DMS153 (cell line): ENCODE results near the gene NALCN.

Experiments
- DNase-seq: peaks from one replicate; lab custom pipeline; 2025; lab: John Stamatoyannopoulos, UW

Gene NALCN

DNA sequence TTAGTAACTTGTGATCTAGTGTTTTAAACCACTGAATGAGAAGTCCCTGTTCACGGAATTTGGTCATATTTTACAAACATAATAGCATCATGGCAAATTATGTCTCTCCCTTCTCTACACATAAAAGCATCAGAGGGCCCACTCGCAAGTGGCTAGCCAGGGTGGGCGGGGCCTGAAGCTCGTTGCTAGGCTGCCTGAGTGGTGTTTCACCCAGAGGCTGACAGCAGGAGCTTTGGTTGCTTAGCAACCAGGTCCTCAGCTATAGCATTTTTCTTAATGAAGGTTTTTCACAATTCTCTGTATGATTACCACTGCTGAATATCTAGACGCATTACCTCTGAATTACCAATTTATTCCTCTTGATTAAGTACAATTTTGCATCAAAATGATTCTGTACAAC lies 126.5 kb downstream of the NALCN start:
- peak; percentile 85 for DNase-seq

DNA sequence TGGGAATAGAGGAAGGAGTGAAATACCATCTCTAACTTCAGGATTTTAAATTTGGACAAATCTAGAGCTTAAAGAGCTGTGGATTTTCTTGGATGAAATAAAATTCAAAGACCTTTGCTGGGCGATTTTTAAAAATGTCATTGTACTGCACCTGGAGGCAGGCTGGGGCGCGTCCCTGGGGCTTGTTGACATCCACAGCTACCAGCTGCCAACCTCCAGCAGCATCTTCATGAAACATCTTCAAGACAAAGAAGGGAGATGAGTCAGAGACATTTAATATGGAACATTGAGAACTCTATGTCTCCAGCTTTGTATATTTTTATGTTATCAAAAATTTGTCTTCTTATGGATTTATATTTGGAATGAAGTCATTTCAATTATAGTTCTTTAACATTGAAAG lies 132.5 kb downstream of the NALCN start:
- DNase-seq: peak; percentile 22

DNA sequence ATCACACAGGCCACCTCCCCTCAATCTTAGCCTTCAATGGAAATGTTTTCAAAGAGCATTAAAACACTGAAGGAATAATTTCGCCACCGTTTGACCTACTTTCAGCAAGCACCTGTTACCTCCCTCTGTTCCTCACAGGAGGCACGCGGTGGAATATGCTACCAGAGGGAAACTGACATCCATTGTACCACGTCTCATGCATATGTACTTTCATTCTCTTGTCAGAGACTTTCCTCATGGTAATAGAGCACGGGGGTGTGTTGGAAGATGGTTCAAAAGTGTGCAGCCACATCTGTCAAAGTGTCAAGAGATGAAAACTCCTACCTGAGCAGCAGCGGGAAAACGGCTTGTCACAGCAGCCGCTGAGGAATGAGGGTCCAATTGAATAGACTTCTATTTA lies 143.4 kb downstream of the NALCN start:
- DNase-seq: no peak

GRCh38 chr13:101271681-101272245 lies 144.5 kb downstream of the NALCN start:
- no peak for DNase-seq

GRCh38 chr13:101267656-101268055 lies 148.7 kb downstream of the NALCN start:
- DNase-seq: no peak

DNA sequence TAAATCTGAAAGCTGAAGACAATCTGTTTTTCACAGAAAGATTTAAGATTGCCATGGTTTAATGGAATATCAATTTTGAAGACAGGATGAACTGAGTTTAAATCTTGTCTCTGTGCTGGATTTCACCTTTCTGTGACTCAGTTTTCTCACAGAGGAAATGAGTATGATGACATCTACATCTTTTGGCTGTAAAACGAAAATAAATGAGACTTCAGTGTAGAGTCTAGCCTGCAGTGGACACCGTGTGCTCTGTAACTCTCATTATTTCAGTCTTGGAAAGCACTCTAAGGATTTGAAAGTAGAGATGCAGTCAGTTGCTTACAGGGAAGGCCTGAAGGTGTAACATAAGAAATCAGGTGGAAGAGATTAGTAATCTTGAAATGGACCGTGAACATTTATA lies 150.4 kb downstream of the NALCN start:
- DNase-seq: no peak

DNA sequence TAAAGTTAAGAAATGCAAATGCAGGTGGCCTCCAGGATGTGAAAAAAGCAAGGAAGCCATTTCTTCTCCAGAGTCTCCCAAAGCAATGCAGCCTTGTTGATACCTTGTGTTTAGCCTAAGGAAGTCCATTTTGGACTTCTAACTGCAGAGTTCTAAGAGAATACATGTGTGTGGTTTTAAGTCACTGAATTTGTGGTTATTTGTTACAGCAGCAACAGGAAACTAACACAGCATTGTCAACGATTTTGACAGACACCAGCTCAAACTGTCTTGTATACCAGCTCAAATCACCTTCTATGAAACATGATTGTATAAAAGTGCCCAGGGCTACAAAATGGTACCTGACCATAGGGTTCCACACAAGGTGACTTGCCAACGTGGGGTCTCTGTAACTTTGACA lies 151.4 kb downstream of the NALCN start:
- no peak for DNase-seq

GRCh38 chr13:101262306-101262705 lies 154.0 kb downstream of the NALCN start:
- DNase-seq: no peak

DNA sequence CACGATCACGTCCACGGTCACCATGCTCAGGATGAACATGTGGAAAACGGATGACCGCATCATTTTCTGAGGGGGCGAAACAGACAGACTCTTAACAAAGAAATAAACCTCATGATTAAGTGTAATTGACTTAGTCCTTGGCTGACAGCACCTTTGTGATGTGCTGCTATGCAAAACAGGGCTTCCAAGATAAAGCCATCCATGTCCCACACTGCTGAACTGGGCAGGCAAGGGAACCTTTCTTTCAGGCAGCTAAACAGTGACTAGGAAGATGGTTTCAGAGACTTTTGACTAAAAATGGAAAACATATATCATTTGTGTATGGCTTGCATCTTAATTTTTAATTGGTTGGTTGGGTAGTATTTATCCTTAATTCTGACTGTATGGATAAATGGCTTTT lies 157.8 kb downstream of the NALCN start:
- DNase-seq: no peak

DNA sequence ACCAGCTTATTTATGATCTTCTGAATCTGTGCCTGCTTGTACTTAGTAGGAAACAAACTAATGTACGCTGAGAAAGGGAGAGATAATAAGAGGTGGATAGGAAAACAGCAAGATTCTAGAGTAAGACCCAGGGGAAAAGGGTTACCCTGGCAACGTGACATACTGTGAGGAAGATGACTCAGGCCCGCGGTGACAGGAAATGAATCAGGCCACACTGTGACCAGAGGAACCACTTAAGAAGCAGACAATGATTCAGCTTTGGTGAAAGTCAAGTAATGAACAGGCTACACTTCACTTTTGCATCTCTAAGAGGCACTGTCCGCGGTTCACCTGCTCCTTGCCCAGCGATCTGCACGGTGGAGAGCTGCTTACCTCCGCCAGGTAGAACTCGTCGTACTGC lies 158.2 kb downstream of the NALCN start:
- peak; percentile 75 for DNase-seq

DNA sequence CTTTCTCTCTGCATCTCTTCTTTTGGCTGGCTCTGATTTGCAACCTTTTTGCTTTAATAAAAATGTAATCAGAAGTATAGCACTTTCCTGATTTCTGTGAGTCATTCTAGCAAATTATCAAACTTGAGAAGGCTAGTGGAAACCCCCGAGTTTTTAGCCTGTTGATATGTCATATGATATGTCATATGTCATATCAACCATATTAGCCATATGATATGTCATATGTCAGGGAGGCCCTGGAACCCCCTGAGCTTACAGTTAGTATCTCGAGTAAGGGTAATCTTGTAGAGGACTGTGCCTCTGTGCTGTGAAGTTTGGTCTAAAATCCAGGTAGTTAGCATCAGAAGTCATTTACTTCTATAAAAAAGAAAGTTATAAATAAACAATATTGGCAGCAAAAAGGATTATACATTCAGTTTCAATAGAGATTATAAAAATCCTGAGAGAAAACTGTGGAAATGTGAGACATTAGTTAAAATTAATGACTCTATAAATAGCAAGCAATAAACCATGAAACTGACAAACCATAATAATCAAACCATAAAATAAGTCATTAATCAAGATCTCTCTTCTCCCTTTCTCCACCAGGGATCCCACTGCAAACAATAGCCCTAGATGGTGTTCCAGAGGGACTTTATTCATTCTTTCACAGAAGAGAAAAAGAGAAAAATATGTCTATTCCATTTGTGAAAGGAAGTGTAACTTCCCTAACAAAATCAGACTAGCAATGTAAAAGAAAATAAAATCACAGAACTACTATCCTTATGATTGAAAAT lies 167.4 kb downstream of the NALCN start:
- DNase-seq: no peak

DNA sequence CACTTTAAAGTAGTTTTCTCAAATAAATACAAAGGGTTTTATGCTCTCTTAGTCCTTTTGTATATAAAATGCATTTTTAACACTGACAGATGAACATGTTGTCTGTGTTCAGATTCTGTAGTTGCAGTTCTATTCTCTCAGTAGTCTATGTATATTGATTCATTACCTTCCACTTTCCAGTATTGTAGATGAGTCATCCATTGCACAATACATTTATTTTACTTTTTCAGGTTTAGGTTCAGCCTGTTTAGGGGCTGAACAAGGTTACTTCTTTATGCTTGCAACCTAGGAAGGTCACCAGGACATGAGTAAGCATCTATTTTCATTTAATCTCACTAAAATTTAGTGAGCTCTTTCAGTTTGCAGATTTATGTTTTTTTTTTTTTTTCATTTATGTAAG lies 173.6 kb downstream of the NALCN start:
- DNase-seq: no peak

DNA sequence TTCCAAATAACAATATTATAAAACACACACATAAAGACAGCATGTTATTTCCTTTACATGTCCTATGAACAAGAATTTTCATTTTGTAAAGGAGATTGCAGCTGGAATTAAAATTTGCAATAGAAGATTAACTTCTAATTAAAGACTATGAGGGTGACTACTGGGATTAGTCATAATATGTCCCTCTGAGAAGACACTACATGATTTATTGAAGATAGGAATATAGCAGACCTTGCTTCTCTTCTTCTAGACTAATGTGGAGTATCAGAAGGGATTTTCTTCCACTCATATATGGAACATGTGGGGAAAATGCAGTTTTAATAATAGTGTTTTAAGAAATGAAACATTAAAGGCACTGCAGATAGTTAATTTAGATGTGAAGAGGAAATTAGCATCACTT lies 177.8 kb downstream of the NALCN start:
- DNase-seq: no peak

DNA sequence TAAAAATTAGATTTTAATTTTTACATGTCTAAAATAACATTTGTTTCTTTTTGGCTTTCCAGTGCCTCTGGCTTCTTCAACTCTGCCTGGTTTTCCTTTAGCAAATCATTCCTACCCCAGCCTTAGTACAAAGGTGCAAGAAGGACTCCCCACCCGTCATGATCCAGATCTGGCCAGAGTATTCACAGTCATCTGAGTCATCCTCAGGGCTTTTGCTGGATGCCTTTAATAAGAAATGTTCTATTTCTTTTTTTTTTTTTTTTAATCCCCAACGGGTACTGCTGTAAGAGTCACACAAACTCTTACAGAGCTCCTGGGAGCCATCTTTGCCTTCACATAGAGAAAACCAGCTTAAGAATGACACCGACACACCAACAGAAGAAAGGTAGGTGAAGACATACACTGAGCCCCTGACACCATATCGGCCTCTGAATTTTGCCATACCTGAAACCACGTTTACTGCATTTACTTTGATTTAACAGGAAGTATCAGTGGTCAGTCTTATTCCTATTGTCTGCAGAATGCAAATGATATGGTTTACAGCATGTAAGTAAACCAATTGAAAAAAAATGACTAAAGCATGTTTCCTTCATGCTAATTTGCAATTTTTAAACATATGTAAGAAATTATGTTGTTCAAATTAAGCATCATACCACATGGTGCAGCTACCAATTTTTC lies 184.4 kb downstream of the NALCN start:
- DNase-seq: no peak

DNA sequence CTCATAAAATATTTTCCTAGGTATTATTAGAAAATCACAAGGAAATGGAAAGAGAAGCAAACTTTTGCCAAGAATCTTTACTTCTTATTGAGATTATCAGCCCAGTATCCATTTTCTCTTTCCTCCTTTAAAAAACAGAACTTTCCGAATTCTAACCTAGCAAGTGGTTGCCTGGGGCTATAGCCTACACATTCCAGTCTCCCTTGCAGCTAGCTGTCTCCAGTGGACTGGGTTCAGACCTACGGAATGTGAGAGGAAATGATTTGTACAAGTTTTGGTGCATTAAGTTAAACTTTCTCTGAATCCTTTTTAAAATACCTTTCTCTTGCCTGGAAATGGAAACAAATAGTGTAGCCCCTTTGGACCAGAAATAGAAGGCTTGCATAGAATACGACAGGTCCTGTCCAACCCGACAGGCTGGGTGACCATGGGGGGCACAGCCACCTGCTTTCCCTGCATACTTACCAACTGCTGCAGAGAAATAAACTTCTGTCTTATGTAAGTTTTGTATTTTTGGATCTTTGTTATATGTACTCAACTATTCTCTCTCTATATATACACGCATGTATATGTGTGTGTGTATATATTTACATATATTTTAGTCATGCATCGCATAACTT lies 185.9 kb downstream of the NALCN start:
- no peak for DNase-seq

DNA sequence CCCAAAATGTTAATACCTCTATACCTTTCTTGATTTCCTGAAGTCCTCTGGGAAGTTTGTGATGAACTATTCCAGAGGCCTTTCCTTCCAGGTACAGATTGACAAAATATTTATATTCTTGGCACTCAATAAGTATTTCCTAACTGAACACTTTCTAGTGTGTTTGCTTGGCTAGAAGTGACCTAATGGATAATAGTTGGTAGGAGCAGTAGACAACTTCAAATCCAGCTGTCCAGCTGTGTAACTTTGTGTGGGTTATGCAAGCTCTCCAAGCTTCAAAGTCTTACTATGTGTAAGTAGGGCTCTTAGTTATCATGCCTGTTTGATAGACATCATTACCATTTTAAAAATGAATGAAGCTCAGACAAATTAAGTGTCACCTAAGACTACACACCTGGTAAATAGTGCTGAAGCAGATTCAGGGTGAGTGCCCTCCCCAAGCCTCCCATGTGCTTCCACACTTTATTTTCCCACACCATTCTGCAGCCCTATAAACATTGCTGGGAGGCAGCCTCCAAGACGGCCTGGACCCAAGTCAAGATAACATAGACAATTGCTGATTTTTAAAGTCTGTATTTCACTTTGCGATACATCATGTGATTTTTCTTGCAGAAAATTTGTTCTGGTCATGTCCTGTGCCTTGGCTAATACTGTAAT lies 196.6 kb downstream of the NALCN start:
- no peak for DNase-seq

DNA sequence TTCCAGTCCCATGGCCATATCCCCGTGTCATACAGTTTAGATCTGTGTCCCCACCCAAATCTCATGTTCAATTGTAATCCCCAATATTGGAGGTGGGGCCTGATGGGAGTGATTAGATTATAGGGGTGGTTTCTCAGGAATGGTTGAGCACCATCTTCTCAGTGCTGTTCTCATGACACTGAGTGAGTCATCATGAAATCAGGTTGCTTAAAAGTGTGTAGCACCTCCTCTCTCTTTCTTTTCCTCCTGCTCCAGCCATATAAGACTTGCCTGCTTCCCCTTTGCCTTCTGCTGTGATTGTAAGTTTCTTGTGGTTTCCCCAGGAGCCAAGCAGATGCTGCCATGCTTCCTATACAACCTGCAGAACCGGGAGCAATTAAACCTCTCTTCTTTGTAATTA lies 197.8 kb downstream of the NALCN start:
- DNase-seq: no peak

DNA sequence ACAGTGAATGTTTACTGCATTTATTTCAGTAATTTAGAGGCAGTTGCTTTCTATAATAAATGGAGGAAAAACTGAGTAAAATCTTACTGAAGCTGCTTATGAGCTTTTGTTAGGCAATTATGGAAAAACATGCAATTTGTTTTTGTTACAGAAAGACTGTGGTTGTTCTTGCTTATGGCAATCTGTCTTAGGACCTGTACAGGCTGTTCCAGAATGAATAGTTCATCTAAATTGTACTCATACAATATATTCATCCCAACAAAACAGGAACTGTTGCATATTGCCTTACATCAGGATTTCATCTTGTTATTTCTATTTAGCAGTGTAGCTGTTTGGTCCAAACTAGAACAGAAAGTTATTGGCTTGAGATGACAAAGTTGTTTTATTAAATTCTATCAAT lies 199.2 kb downstream of the NALCN start:
- no peak for DNase-seq

GRCh38 chr13:101211261-101211660 lies 205.0 kb downstream of the NALCN start:
- DNase-seq: no peak

GRCh38 chr13:101210774-101211173 lies 205.5 kb downstream of the NALCN start:
- DNase-seq: no peak

- no peak for DNase-seq
These were observed 207.0 kb downstream of the NALCN start for GRCh38 chr13:101209206-101209893.

DNA sequence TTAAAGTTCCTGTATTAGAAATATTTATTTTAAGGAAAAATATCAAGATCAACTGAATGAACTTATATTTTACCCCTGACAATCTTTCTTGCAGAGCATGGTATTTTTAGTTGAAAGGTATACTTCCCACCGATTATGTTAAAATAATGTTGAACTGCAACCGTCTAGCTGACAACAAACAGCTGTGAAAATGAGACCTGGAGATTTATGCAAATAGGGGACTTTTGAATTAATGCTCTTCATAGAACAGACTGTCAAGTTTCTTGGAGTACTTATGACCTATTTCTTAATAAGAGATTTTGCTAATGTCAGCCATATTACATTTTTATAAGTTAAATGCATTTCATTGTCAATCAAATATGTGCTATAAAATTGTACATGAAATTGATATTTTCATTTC lies 210.9 kb downstream of the NALCN start:
- DNase-seq: no peak
